Measurements from ENCODE around the gene FBXW11.
A peak's percentile ranks its signal among the peaks of the same experiment; 100 is the strongest.
"Not testable (repeated sequence)": the region's sequence is repeated elsewhere in the genome, so short reads cannot be mapped to it uniquely, and the experiment has no call there.

The FBXW11 gene

DNA sequence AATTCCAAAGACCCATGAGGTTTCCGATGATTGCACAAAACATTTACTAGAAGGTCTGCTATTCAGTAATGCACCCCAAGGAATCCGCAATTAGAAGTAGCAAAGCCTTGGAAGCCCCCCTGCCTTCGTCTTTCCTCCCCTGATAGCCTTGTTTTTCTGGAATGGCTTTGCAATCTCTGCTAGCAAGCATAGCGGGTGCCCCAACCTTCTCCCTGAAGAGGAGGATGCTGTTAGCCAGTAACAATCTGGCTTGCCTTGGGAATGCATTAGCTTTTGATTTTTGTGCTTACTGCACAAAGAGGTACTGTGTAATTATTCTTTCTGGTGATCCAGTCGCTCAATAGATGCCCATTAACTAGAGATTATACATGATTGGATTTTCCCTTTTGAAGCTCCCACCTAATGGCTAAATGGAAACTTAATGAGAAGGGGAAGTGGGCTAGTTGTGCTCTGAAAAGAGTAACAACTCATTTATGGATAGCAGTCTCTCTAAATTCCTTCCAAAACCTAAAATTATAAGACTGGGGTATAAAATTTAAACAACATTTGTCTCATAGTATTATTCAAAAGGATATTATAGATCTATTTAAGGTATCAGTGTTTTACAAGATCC lies 91.6 kb downstream of the FBXW11 start:
- no peak for DNase-seq

DNA sequence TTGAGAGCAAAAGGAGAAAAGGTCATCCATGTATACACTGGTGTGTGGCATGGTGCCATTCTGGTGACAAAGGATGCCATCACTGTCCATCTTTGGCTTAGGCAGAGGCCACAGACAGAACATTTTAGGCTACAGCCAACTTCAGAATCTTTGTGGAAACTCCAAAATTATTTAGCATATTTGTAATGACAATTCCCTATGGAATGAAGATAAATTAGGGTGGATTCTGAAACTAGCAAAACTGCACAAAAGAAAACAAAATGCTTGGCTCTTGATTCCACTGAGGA lies 92.5 kb downstream of the FBXW11 start:
- DNase-seq: no peak

DNA sequence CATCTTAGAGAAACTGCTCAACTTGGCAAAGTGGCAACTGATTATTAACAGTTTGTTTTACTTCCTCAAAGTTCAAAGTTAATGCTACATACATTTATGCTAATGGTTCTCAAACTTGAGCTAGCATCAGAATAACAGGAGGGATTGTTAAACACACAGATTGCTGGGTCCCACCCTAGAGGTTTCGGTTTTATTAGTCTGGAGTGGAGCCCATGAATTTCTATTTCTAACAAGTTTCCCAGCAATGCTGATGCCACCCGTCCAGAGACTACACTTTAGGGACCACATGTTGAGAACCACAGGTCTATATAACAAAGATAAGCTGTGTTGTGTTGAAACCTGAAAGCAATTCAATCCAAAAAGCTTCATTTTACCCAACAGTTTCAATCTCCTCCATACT lies 95.3 kb downstream of the FBXW11 start:
- DNase-seq: no peak

DNA sequence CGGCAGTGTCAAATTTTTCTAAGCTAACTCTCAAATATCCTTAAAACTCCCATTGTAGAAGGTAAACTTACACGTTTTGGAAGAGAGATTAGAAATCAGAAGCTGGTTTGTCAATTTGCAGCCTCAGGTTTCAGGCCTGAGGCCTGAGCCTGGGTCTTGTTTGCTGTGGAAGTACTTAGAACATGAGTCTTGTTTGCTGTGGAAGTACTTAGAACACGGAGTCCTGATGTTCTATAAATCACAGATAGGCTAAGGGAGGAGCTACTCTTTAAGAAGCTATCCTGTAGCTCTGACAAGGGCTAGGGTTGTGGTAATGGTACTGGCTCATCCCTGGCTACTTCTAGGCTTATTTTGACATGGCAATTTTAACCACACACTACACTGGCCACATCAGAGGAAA lies 97.8 kb downstream of the FBXW11 start:
- no peak for DNase-seq

DNA sequence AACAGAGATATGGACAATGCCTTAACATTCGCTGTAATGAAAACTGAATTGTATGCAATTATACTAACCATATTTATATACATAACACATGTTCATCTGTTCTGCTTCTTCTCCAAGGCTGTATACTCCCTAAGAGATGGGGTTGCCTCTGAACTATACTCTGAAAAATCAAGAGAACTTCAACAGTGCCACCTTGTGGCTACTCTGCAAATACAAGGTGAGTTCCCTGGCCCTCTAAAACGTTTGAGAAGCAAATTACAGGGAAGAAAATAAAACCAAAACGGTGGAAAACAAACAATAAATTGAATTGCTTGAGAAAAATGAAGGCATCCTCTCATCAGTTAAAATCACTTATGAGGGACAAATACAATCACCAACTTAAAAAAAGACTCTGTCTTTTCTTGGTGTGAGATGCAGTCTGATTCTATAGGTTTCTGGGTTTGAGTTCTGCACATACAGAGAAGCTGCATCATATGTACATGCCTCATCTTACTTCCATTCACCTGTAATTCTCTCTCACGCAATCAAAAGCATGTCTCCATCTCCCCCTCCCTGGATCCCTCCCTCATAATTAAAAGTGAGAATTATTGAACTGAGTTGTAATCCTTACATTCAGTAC lies 98.6 kb downstream of the FBXW11 start:
- peak in 13 of 56 donors; percentile 1 to 37 (median 5) for DNase-seq

DNA sequence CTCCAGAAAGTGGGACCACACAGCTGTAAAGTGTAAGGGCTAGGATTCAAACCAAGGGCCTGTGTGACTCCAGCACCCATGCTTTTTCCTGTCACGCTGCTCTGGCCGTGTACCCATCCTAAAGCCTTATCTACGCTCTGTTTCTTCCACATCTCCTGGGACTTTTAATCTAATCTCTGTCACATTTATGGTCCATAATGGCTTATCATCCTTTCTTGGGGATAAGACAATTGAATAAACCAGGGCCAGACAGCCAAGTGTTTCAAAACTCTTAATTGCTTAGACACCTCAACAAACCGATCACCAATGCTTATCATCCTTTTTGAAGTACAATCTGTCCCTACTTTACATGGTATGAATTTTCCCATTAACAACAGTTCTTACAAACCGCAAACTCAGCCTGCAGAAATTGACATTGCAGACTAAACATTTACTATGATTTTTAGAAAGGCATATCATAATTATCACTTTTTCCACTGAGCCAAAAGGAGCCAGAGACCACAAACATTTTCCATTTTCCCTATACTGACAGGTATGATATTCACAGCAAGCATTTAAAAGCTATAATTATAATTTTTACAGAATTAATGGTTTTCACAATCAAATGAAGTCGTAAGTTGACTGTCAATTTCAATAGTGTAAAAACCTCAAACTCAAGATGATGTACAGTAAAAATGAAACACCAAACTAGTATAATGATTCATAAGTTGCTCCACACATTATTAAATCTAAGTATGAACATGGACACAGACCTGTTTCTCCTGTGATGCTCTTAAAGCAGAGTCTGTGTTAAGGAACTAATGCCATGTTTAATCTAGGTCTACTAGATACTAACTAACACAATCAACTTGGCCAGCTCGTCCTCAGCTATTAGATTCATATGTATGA lies 99.5 kb downstream of the FBXW11 start:
- no peak for DNase-seq

DNA sequence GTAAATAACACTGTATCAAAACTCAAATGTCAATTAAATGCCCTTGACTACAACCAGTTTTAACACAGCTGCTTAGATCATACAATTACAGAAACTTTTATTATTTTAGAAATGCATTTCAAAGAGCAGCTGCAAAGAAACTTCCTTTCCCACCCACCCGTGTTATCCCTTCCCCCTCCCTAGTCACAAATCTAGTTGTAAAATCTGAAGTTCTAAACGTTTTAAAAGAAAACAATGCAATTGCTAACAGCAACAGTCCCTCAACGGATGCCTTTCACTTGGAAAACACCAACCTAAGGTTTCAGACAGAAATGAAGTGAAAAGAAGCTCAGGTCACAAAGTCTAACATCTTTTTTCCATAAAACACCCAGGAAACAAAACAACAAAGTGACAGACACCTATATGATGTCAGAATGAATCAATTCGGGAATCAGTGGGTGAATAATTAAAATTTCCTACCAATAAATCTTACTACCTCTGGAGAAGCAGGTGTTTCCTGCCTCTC lies 100.3 kb downstream of the FBXW11 start:
- DNase-seq: no peak

DNA sequence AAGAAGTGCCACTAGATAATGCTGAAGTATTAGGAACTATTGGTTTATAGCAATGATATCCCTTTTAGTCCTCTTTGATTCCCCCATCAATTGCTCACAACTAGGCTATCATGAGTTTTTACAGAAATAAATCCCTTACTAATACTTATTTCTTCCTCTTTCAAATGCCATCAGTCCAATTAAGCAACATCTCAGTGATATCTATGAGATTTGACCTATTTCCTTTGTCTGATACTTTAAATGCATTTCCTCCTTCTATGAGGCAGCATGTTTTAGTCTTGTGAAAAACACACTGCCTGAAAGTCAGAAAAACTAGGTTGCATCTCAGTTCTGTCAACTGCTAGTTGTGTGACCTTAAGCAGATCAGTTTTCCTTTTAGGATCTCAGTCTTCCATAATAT lies 101.6 kb downstream of the FBXW11 start:
- no peak for DNase-seq

DNA sequence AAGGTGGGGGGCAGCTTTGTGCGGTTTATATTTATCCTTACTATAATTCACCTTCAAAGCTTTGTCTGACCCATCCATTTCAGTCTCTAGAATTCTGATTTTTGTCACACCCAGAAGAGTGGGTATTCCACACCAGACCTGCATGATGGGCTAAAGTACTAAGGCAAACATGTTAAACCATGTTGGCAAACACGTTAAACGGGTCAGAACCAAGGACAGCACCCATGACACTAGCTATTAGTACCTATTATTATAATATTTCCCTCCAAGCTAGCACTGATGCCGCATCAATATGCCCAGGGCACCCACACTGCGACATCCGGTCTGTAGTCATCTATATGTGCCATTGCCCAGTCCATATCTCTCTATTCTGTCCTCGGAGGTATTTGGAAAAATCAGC lies 104.7 kb downstream of the FBXW11 start:
- no peak for DNase-seq

DNA sequence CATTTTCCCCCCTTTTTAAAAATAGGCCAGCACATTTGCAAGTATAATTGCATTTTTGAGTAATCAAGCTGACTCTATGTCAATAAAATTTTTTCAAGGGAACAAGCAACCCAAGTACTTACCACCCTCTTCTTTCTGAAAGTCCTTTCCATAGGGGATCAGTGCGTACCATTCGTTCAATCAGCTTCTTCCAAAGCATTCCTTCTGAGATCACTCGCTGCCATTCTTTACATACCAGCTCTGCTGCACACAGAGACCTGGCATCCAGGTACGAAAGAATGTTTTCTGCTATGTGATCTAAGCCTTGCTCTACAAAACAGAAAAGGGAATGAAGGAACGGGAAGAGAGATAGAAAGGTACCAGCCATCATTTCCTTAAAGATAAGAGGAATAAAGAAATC lies 106.6 kb downstream of the FBXW11 start:
- DNase-seq: no peak

DNA sequence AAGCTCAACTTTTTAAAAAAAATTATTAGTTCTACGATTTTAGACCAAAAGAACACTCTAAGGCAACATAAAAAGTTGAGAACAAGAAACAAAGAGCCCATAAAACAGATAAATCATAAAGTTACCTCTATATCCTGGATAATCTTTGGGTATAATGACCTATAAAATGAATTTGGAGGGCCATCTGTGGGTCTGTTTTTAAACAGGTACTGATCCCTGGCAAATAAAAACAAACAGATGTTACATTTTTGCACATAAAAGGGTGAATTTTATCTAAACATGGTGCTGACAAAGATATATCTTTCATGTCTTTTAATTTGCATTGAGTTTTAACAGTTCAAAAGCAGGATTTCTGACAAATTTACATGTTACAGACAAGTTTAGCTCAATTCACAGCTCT lies 107.6 kb downstream of the FBXW11 start:
- DNase-seq: no peak

DNA sequence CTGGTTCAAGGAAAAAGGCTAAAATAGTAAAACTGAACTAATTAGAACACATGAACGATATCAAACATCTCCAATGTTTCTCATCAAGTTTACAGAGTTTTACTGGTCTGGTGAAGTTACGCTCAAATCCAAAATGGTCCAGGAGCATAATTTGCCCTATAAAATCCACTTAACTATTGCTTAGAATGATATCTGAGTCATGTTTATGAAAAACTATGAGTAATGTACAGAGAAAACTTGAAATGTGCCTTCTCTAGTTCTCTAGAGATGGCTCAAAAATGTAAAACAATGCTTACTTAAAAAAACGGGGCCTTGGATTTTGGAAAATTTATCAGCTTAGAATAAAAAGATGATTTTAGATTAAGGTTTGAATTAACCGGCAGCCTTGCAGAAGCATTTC lies 108.1 kb downstream of the FBXW11 start:
- DNase-seq: no peak

DNA sequence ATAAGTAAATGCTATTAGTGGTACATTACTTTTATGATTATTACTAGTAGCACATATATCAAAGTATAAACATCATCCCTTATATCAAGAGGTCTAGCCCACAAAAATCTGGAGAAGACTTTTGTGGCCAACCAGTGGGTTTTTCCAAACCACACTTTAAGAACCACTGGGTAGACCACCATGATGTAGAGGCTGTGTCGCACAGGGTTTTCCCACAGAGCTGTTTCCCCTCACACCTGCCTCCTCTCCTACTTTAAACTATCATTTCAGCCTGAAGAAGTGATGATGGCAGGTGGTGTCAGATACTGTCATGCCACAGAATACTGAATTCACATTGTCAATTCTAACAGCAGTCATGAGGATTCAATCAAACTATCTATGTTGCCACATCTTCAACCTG lies 109.2 kb downstream of the FBXW11 start:
- DNase-seq: no peak

DNA sequence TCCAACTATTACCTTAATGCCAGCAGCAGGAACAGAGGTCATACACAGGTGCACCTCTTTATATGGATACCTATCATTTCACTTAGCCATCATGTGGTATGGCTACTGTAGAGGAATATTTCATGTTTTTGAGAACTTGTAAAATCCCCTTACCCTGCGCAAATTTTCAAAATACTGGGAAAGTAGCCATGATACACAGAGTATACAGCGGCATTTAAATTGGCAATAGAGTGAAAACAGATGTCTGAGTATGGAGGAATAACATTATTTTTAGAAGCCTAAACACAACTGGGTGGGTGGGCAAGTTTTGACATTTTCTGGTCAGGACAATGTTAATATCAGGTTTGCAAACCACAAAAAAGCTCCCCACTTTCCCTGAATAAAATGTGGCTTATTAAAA lies 111.4 kb downstream of the FBXW11 start:
- no peak for DNase-seq

DNA sequence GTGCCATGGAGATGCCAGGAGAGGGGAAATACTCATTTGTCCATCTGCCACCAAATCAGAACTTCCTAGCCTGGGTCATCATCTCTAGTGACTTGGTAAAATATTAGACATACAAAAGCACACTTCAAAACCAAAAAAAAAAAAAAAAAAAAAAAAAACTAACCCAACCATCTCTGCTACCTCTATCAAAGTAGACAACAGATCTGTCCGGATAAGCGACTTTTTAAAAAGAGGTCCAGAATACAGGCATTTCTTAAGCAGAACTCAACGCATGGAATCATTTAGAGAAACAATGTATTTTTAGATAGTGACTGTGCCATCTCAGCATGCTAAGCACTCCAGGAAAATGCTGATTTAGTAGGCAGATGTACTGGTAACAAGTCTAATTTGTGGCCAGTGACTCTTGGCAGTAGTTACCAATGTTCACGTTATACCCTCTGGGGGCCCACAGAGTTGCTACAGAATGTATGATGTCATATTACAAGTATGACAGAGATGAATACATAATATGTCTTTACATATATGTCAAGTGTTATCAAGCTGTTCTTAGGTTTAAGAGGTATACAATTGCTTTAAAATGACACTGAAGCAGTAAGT lies 113.0 kb downstream of the FBXW11 start:
- DNase-seq: no peak

DNA sequence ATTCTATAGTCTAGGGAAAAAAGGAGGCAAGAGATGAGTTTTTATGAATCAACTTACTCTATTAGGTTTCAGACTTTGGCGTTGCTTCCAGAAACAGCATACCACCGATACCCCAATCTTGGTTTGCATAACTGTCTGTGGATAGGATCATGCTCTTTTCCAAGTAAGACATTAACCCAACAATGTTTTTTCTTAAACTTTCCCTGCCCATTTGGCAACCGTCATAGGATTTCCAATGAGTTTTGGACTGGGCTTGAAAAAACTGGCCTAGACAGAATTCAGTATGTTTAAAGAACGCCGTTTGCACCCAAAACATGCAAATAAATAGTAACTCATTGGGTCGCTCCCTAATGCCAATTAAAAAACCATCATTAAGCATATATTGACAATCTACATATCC lies 114.8 kb downstream of the FBXW11 start:
- no peak for DNase-seq

DNA sequence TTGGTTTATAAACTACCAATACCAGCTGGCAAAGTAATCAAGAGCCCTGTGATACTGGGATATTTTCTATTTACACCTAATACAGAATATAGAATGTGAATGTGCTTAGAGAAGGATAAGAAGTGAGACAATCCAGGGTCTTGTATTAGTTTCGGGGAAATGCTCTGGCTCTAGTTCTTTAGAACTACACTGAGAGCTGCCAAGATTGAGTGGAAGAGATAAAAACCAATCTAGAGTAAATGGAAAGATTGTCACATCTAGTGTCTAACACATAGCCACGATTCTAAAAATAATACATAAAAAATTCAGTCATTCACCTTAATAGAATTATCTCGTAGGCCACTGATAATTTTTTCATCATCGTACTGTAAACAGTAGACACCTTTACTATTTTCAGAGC lies 115.3 kb downstream of the FBXW11 start:
- no peak for DNase-seq

DNA sequence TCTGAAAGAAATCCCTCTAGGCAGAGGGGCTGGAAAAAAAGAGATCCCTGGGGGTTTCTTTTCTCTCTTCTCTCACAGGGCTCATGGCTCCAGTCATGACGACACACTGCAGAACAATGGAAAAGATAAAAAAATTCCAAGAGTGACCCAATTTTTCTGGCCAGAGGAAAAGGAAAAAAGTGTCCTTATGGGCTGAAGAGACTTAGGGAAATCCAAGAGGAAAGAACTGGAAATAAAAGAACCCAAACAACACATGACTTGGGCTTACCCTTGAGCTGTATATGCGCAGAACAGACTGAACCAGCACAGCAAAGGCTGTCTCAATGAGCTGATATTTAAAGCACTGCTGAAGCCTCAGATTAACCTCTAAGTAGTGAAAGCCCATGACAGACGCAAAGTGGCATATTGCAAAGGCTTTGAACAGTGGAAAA lies 118.4 kb downstream of the FBXW11 start:
- no peak for DNase-seq

DNA sequence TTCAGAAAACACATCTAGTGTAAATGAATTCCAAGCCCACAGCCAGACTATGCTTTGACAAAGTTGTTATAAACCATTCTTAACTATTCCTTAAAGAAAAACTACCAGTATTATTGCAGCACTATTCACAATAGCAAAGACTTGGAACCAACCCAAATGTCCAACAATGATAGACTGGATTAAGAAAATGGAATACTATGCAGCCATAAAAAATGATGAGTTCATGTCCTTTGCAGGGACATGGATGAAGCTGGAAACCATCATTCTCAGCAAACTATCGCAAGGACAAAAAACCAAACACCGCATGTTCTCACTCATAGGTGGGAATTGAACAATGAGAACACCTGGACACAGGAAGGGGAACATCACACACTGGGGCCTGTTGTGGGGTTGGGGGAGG lies 120.4 kb downstream of the FBXW11 start:
- not testable (repeated sequence) for DNase-seq

DNA sequence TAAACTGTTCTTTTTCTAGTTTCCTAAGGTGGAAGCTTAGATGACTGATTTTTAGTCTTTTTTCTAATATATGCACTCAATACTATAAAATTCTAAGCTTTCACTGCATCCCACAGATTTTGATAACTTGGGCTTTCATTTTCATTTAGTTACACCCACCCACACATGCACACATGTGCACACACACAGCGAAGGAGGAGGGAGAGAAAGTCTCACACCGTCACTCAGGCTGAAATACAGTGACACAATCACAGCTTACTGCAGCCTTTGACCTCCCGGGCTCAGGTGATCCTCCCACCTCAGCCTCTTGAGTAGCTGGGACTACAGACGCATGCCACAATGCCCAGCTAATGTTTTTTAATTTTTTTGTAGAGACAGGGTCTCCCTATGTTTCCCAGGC lies 124.3 kb downstream of the FBXW11 start:
- DNase-seq: peak in 6 of 56 donors; percentile 0 to 24 (median 12)

DNA sequence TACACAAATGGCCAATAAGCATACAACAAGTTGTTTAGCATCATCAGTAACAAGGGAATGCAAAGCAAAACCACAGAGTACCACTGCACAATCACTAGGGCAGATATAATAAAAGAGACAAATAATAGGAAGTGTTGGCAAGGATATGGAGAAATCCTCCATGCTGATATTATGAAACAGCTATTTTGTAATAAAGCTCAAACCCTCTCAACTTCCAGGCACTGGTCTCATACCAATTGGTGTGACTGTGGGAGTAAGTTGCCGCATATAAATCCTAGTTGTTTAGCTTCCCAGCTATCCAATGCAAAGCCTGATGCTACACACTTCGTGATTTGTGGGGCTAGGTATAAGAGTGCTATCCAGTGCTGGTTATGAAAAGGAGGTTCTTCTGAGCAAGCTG lies 132.2 kb downstream of the FBXW11 start:
- DNase-seq: no peak

DNA sequence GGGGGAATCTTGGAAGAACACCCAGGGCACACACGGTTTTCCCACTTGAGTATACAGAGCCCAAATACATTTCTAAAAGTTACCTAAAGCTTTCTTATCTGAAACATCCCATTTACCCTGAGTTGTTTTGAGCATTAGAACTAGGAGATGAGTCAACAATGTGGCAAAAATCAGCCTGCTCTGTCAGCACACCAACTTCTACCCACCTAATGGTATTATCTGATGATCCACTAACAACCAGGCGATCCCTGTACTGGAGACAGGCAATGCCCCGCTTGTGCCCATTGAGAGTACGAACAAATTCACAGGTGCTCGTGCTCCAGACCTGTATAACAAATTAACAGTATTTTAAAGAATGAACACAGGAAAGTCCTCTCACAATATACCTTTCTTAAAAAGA lies 133.8 kb downstream of the FBXW11 start:
- no peak for DNase-seq

Measured in nucleus accumbens (tissue), 56 donors.